Measurements from ENCODE around the gene DCAF17.

Gene DCAF17

DNA sequence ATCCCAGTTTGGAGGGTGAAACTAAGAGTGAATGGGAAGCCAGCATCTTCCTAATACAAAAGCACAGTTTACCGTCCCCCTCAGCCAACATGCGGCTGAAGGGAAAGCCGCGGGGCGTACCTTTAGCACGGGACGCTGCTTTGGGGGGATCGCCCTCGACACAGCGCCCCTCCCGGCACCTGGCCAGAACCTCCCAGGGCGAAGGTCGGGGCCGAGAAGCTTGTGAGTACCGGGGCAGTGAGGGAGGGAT is 338 bp upstream of the DCAF17 start, which contains the start of gene METTL8:
METTL8 (minus strand) TSS at position 228 of the 250 bp plus-strand sequence. CDS start 41,805 bp downstream, outside the sequence.
- Histone ChIP-seq H3K9me3 (ENCODE audit: insufficient read depth, low read length) (peaks cover 36% of the 10 kb centered on the region), H3K9ac (ENCODE audit: insufficient read length, low read depth) (peak within 1 kb of the TSS; percentile 92), H3K4me1 (ENCODE audit: insufficient read depth, insufficient read length) (peaks cover 2% of the 10 kb centered on the region), H3K4me3 (ENCODE audit: insufficient read length, low read depth) (peak within 1 kb of the TSS; percentile 84), H3K27me3 (ENCODE audit: insufficient read depth, insufficient read length) (no peaks in the 10 kb centered on the region), H3K36me3 (ENCODE audit: insufficient read depth, insufficient read length, low read length) (peaks cover 39% of the 10 kb centered on the region)
- TF ChIP-seq ZNF274 (IDR thresholded peaks at IDR 0.05; ENCODE audit: low read depth, low read length), result no peak
- TF ChIP-seq SUZ12 (IDR thresholded peaks at IDR 0.05; ENCODE audit: extremely low read depth, insufficient read depth, insufficient read length), result no peak
- no peak for TF ChIP-seq YY1 (IDR thresholded peaks at IDR 0.05; ENCODE audit: insufficient read depth, insufficient read length)
- no peak for DNase-seq (ENCODE audit: low read depth, low spot score)

GRCh38 chr2:171436307-171436706 is 2.3 kb downstream of the DCAF17 start:
- Histone ChIP-seq H3K27me3 (ENCODE audit: insufficient read depth, insufficient read length) (no peaks in the 10 kb centered on the region), H3K9me3 (ENCODE audit: insufficient read depth, low read length) (peaks cover 17% of the 10 kb centered on the region), H3K4me3 (ENCODE audit: insufficient read length, low read depth) (no peak overlapping the region), H3K36me3 (ENCODE audit: insufficient read depth, insufficient read length, low read length) (peaks cover 61% of the 10 kb centered on the region), H3K4me1 (ENCODE audit: insufficient read depth, insufficient read length) (peaks cover 2% of the 10 kb centered on the region), H3K9ac (ENCODE audit: insufficient read length, low read depth) (no peak overlapping the region)
- no peak for DNase-seq (ENCODE audit: low read depth, low spot score)
- no peak for TF ChIP-seq SUZ12 (IDR thresholded peaks at IDR 0.05; ENCODE audit: extremely low read depth, insufficient read depth, insufficient read length)
- TF ChIP-seq YY1 (IDR thresholded peaks at IDR 0.05; ENCODE audit: insufficient read depth, insufficient read length), result no peak
- TF ChIP-seq ZNF274 (IDR thresholded peaks at IDR 0.05; ENCODE audit: low read depth, low read length), result no peak

DNA sequence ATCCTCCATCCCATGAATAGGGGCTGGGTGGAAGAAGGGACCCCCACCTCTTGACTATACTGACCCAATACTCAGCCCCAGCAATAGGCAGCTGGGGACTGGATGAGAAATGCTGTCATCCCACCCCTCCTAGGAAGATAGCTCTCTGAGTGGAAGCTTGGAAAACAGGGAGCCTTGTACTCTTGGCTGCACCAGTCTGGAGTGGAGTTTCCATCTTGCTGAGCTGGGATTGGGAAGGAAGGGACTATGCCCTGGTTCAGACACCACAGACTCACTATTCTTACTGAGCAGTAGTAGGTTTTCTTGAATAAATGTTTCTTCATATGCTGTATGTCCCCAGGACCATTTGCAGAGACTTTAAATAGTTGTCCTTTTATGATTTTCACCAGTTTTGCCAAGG is 7.4 kb downstream of the DCAF17 start:
- Histone ChIP-seq H3K27me3 (ENCODE audit: insufficient read depth, insufficient read length) (no peaks in the 10 kb centered on the region), H3K4me1 (ENCODE audit: insufficient read depth, insufficient read length) (no peaks in the 10 kb centered on the region), H3K9me3 (ENCODE audit: insufficient read depth, low read length) (peaks cover under 1% of the 10 kb centered on the region; the same call in 1 of the 2 replicates), H3K4me3 (ENCODE audit: insufficient read length, low read depth) (no peak overlapping the region), H3K9ac (ENCODE audit: insufficient read length, low read depth) (no peak overlapping the region), H3K36me3 (ENCODE audit: insufficient read depth, insufficient read length, low read length) (peaks cover 78% of the 10 kb centered on the region)
- no peak for DNase-seq (ENCODE audit: low read depth, low spot score)
- no peak for TF ChIP-seq SUZ12 (IDR thresholded peaks at IDR 0.05; ENCODE audit: extremely low read depth, insufficient read depth, insufficient read length)
- TF ChIP-seq ZNF274 (IDR thresholded peaks at IDR 0.05; ENCODE audit: low read depth, low read length), result no peak
- no peak for TF ChIP-seq YY1 (IDR thresholded peaks at IDR 0.05; ENCODE audit: insufficient read depth, insufficient read length)

- H3K9me3 ChIP-seq (ENCODE audit: insufficient read depth, low read length), result no peaks in the 10 kb centered on the region
- no peaks in the 10 kb centered on the region for H3K27me3 ChIP-seq (ENCODE audit: insufficient read depth, insufficient read length)
- peaks cover 75% of the 10 kb centered on the region for H3K36me3 ChIP-seq (ENCODE audit: insufficient read depth, insufficient read length, low read length)
- TF ChIP-seq SUZ12 (IDR thresholded peaks at IDR 0.05; ENCODE audit: extremely low read depth, insufficient read depth, insufficient read length) (no peak), YY1 (IDR thresholded peaks at IDR 0.05; ENCODE audit: insufficient read depth, insufficient read length) (no peak), ZNF274 (IDR thresholded peaks at IDR 0.05; ENCODE audit: low read depth, low read length) (no peak)
- H3K9ac ChIP-seq (ENCODE audit: insufficient read length, low read depth), result no peak overlapping the region
- no peak for DNase-seq (ENCODE audit: low read depth, low spot score)
- no peak overlapping the region for H3K4me3 ChIP-seq (ENCODE audit: insufficient read length, low read depth)
- H3K4me1 ChIP-seq (ENCODE audit: insufficient read depth, insufficient read length), result no peaks in the 10 kb centered on the region
Measured at GRCh38 chr2:171447675-171448074, 13.6 kb downstream of the DCAF17 start.

DNA sequence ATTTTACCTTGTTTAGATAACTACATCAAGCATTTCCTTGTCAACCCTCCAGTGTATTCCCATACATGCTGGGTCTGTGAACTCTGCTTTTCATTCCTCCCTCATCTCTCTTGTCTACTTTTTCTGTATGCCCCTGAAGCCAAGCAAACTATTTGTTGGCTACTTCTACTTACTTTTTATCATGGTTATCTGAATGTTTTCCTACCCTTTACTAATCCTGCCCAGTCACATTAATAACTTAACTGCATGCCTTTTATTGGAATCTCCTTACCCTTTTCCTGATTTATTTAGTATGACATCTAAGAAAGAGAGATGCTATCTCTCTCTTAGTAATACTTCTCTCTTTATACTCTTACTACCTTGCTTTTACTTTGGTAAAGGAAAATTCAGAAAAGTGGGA is 17.0 kb downstream of the DCAF17 start:
- Histone ChIP-seq H3K4me3 (ENCODE audit: insufficient read length, low read depth) (no peak overlapping the region), H3K27me3 (ENCODE audit: insufficient read depth, insufficient read length) (no peaks in the 10 kb centered on the region), H3K9ac (ENCODE audit: insufficient read length, low read depth) (no peak overlapping the region), H3K36me3 (ENCODE audit: insufficient read depth, insufficient read length, low read length) (peaks cover 67% of the 10 kb centered on the region), H3K9me3 (ENCODE audit: insufficient read depth, low read length) (no peaks in the 10 kb centered on the region), H3K4me1 (ENCODE audit: insufficient read depth, insufficient read length) (no peaks in the 10 kb centered on the region)
- TF ChIP-seq YY1 (IDR thresholded peaks at IDR 0.05; ENCODE audit: insufficient read depth, insufficient read length), result no peak
- TF ChIP-seq SUZ12 (IDR thresholded peaks at IDR 0.05; ENCODE audit: extremely low read depth, insufficient read depth, insufficient read length), result no peak
- TF ChIP-seq ZNF274 (IDR thresholded peaks at IDR 0.05; ENCODE audit: low read depth, low read length), result no peak
- no peak for DNase-seq (ENCODE audit: low read depth, low spot score)

- H3K4me1 ChIP-seq (ENCODE audit: insufficient read depth, insufficient read length), result no peaks in the 10 kb centered on the region
- no peaks in the 10 kb centered on the region for H3K9me3 ChIP-seq (ENCODE audit: insufficient read depth, low read length)
- TF ChIP-seq ZNF274 (IDR thresholded peaks at IDR 0.05; ENCODE audit: low read depth, low read length) (no peak), SUZ12 (IDR thresholded peaks at IDR 0.05; ENCODE audit: extremely low read depth, insufficient read depth, insufficient read length) (no peak), YY1 (IDR thresholded peaks at IDR 0.05; ENCODE audit: insufficient read depth, insufficient read length) (no peak)
- no peak for DNase-seq (ENCODE audit: low read depth, low spot score)
- H3K27me3 ChIP-seq (ENCODE audit: insufficient read depth, insufficient read length), result no peaks in the 10 kb centered on the region
- H3K9ac ChIP-seq (ENCODE audit: insufficient read length, low read depth), result no peak overlapping the region
- no peak overlapping the region for H3K4me3 ChIP-seq (ENCODE audit: insufficient read length, low read depth)
- H3K36me3 ChIP-seq (ENCODE audit: insufficient read depth, insufficient read length, low read length), result peaks cover 72% of the 10 kb centered on the region
Measured at GRCh38 chr2:171452773-171453172, 18.7 kb downstream of the DCAF17 start.

- DNase-seq (ENCODE audit: low read depth, low spot score), result no peak
- no peaks in the 10 kb centered on the region for H3K4me1 ChIP-seq (ENCODE audit: insufficient read depth, insufficient read length)
- no peak overlapping the region for H3K9ac ChIP-seq (ENCODE audit: insufficient read length, low read depth)
- H3K4me3 ChIP-seq (ENCODE audit: insufficient read length, low read depth), result no peak overlapping the region
- TF ChIP-seq ZNF274 (IDR thresholded peaks at IDR 0.05; ENCODE audit: low read depth, low read length) (no peak), SUZ12 (IDR thresholded peaks at IDR 0.05; ENCODE audit: extremely low read depth, insufficient read depth, insufficient read length) (no peak), YY1 (IDR thresholded peaks at IDR 0.05; ENCODE audit: insufficient read depth, insufficient read length) (no peak)
- no peaks in the 10 kb centered on the region for H3K27me3 ChIP-seq (ENCODE audit: insufficient read depth, insufficient read length)
- peaks cover 48% of the 10 kb centered on the region for H3K36me3 ChIP-seq (ENCODE audit: insufficient read depth, insufficient read length, low read length)
- H3K9me3 ChIP-seq (ENCODE audit: insufficient read depth, low read length), result no peaks in the 10 kb centered on the region
Measured at GRCh38 chr2:171459498-171459897, 25.5 kb downstream of the DCAF17 start.

Measured in NT2/D1 (cell line).